Epidermal melanocyte (primary cell): ENCODE data around the gene AMACR.
"Not testable (repeated sequence)": the region's sequence is repeated elsewhere in the genome, so short reads cannot be mapped to it uniquely, and the experiment has no call there.

Experiments used
- DNase-seq: peaks from one replicate; pipeline ENCODE4 v3.0.0; 2011; ENCODE audit warnings: low spot score; ENCODE audit not compliant: insufficient read length

Gene AMACR

GRCh38 chr5:34037726-34038125 is 29.9 kb upstream of the AMACR start:
- DNase-seq = no peak

- DNase-seq = no peak
These were observed 27.9 kb upstream of the AMACR start for GRCh38 chr5:34035756-34036155.

- no peak for DNase-seq
These were observed 26.9 kb upstream of the AMACR start for GRCh38 chr5:34034534-34035327.

- no peak for DNase-seq
These were observed 24.1 kb upstream of the AMACR start for GRCh38 chr5:34031966-34032365.

- DNase-seq = no peak
These were observed 23.3 kb upstream of the AMACR start for GRCh38 chr5:34031117-34031516.

- DNase-seq = not testable (repeated sequence)
These were observed 22.7 kb upstream of the AMACR start for GRCh38 chr5:34030585-34030984.

GRCh38 chr5:34030048-34030447 is 22.2 kb upstream of the AMACR start:
- no peak for DNase-seq

- DNase-seq = no peak
These were observed 20.5 kb upstream of the AMACR start for GRCh38 chr5:34028349-34028748.

GRCh38 chr5:34026089-34026761 is 18.4 kb upstream of the AMACR start:
- no peak for DNase-seq

GRCh38 chr5:34022121-34022705 is 14.4 kb upstream of the AMACR start:
- no peak for DNase-seq

GRCh38 chr5:34021334-34021733 is 13.5 kb upstream of the AMACR start:
- DNase-seq = no peak

GRCh38 chr5:34020726-34021125 is 12.9 kb upstream of the AMACR start:
- no peak for DNase-seq

GRCh38 chr5:34017254-34017653 is 9.4 kb upstream of the AMACR start:
- no peak for DNase-seq

GRCh38 chr5:34016750-34017149 is 8.9 kb upstream of the AMACR start:
- DNase-seq = no peak

- DNase-seq = no peak
These were observed 8.4 kb upstream of the AMACR start for GRCh38 chr5:34016222-34016621.

GRCh38 chr5:34015120-34015822 is 7.4 kb upstream of the AMACR start:
- DNase-seq = no peak

GRCh38 chr5:34014626-34015025 is 6.8 kb upstream of the AMACR start:
- DNase-seq = no peak

- no peak for DNase-seq
These were observed 5.7 kb upstream of the AMACR start for GRCh38 chr5:34013547-34013946.

GRCh38 chr5:34012791-34013190 is 4.9 kb upstream of the AMACR start:
- no peak for DNase-seq

GRCh38 chr5:34011536-34011935 is 3.7 kb upstream of the AMACR start:
- DNase-seq = no peak

- not testable (repeated sequence) for DNase-seq
These were observed 2.3 kb upstream of the AMACR start for GRCh38 chr5:34010146-34010545.

GRCh38 chr5:34009610-34010009 is 1.8 kb upstream of the AMACR start:
- DNase-seq = no peak
